ENCODE data around the gene TBC1D22B.

TBC1D22B gene

GRCh38 chr6:37277001-37277409 is 19.4 kb downstream of the TBC1D22B start:
- no peaks in the 10 kb centered on the region for H3K9me2 ChIP-seq (replicated peaks; ENCODE audit: control insufficient read depth, low read length)
- 0 out of 2 replicates have a peak, but pooled peaks cover 2% of the 10 kb centered on the region for H3K79me2 ChIP-seq (ENCODE audit: control insufficient read depth, low read length)
- H3K27ac ChIP-seq (ENCODE audit: low read depth, low read length) = no peak overlapping the region
- H3K27me3 ChIP-seq (ENCODE audit: control insufficient read depth, low read length) = no peaks in the 10 kb centered on the region
- H3K4me2 ChIP-seq (ENCODE audit: low read length) = no peak overlapping the region
- H3K9me3 ChIP-seq (ENCODE audit: control insufficient read depth, insufficient read depth, low read length) = no peaks in the 10 kb centered on the region
- H3K4me3 ChIP-seq (ENCODE audit: low read length) = no peak overlapping the region
- TF ChIP-seq EZH2phosphoT487 (IDR thresholded peaks at IDR 0.05; ENCODE audit: borderline replicate concordance, low read length) (no peak), CTCF (IDR thresholded peaks at IDR 0.05; ENCODE audit: low read depth, low read length, poor library complexity, severe bottlenecking) (no peak)
- H3F3A ChIP-seq (ENCODE audit: control insufficient read depth, insufficient read depth) = no peaks in the 10 kb centered on the region
- 0 out of 2 replicates have a peak, but pooled peaks cover 4% of the 10 kb centered on the region for H4K20me1 ChIP-seq (ENCODE audit: control insufficient read depth, insufficient read depth, low read depth, low read length)
- H3K4me1 ChIP-seq (ENCODE audit: control insufficient read depth, low read length) = 0 out of 2 replicates have a peak, but pooled peaks cover 4% of the 10 kb centered on the region
- H3K36me3 ChIP-seq (ENCODE audit: control insufficient read depth, low read length) = peaks cover 9% of the 10 kb centered on the region

GRCh38 chr6:37279366-37280134 is 22.0 kb downstream of the TBC1D22B start:
- H3K9me3 ChIP-seq (ENCODE audit: control insufficient read depth, insufficient read depth, low read length) = no peaks in the 10 kb centered on the region
- TF ChIP-seq CTCF (IDR thresholded peaks at IDR 0.05; ENCODE audit: low read depth, low read length, poor library complexity, severe bottlenecking) (no peak), EZH2phosphoT487 (IDR thresholded peaks at IDR 0.05; ENCODE audit: borderline replicate concordance, low read length) (no peak)
- H3K27ac ChIP-seq (ENCODE audit: low read depth, low read length) = no peak overlapping the region
- 0 out of 2 replicates have a peak, but pooled peaks cover 5% of the 10 kb centered on the region for H3K4me1 ChIP-seq (ENCODE audit: control insufficient read depth, low read length)
- H3K4me2 ChIP-seq (ENCODE audit: low read length) = no peak overlapping the region
- no peaks in the 10 kb centered on the region for H3K27me3 ChIP-seq (ENCODE audit: control insufficient read depth, low read length)
- H3K36me3 ChIP-seq (ENCODE audit: control insufficient read depth, low read length) = peaks cover 35% of the 10 kb centered on the region
- H3K4me3 ChIP-seq (ENCODE audit: low read length) = no peak overlapping the region
- H3K79me2 ChIP-seq (ENCODE audit: control insufficient read depth, low read length) = 0 out of 2 replicates have a peak, but pooled peaks cover 2% of the 10 kb centered on the region
- 0 out of 2 replicates have a peak, but pooled peaks cover 4% of the 10 kb centered on the region for H4K20me1 ChIP-seq (ENCODE audit: control insufficient read depth, insufficient read depth, low read depth, low read length)
- no peaks in the 10 kb centered on the region for H3K9me2 ChIP-seq (replicated peaks; ENCODE audit: control insufficient read depth, low read length)
- no peaks in the 10 kb centered on the region for H3F3A ChIP-seq (ENCODE audit: control insufficient read depth, insufficient read depth)

GRCh38 chr6:37280162-37280887 is 22.8 kb downstream of the TBC1D22B start:
- Histone ChIP-seq H3K4me1 (ENCODE audit: control insufficient read depth, low read length) (0 out of 2 replicates have a peak, but pooled peaks cover 7% of the 10 kb centered on the region), H3K79me2 (ENCODE audit: control insufficient read depth, low read length) (0 out of 2 replicates have a peak, but pooled peaks cover under 1% of the 10 kb centered on the region), H3K4me2 (ENCODE audit: low read length) (no peak overlapping the region)

More at GRCh38 chr6:37280162-37280887, 22.8 kb downstream of the TBC1D22B start:
- Histone ChIP-seq H3K4me3 (ENCODE audit: low read length) (no peak overlapping the region), H3K9me3 (ENCODE audit: control insufficient read depth, insufficient read depth, low read length) (no peaks in the 10 kb centered on the region), H4K20me1 (ENCODE audit: control insufficient read depth, insufficient read depth, low read depth, low read length) (0 out of 2 replicates have a peak, but pooled peaks cover 4% of the 10 kb centered on the region), H3K27ac (ENCODE audit: low read depth, low read length) (no peak overlapping the region), H3K27me3 (ENCODE audit: control insufficient read depth, low read length) (no peaks in the 10 kb centered on the region), H3K9me2 (replicated peaks; ENCODE audit: control insufficient read depth, low read length) (no peaks in the 10 kb centered on the region), H3K36me3 (ENCODE audit: control insufficient read depth, low read length) (peaks cover 39% of the 10 kb centered on the region), H3F3A (ENCODE audit: control insufficient read depth, insufficient read depth) (no peaks in the 10 kb centered on the region)
- TF ChIP-seq EZH2phosphoT487 (IDR thresholded peaks at IDR 0.05; ENCODE audit: borderline replicate concordance, low read length) (no peak), CTCF (IDR thresholded peaks at IDR 0.05; ENCODE audit: low read depth, low read length, poor library complexity, severe bottlenecking) (no peak)

Data from DOHH2 (cell line).